Thyroid gland (tissue), 4 donors: Measurements from ENCODE around the gene MET.

Experiments used
- POLR2A ChIP-seq, 2 donors: fragments of 450-650 bp; IDR thresholded peaks; one replicate each; pipeline ENCODE4 v1.6.1; 2017; ENCODE audit warnings: antibody characterized with exemption in 2 of 2, mild to moderate bottlenecking in 2 of 2, moderate library complexity in 1 of 2
- TF ChIP-seq, protein P1 (sequence below), 6 experiments: fragments of 200-600 bp in 3 of 6; fragments of 450-650 bp in 3 of 6; sonication (generic) in 3 of 6; IDR thresholded peaks; one replicate each; pipeline ENCODE4 v1.5.1; 2016 to 2019; ENCODE audit warnings: antibody characterized with exemption in 6 of 6, mild to moderate bottlenecking in 2 of 6, inconsistent platforms in 1 of 6, moderate library complexity in 1 of 6

DNA sequence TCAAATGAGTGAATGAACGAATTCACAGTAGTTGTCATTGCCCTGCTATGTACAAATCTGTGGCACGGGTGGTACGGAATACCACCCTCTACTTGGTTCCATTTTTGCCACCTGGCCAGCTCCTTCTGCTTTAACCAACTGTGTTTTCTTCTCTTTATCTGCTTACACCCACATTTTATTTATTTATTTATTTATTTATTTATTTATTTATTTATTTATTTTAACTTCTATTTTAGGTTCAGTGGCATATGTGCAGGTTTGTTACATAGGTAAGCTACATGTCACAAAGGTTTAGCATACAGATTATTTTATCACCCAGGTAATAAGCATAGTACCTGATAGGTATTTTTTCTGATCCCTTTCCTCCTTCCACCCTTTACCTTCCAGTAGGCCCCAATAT, 148.2 kb downstream of the MET start:
- TF ChIP-seq, protein P1, sequence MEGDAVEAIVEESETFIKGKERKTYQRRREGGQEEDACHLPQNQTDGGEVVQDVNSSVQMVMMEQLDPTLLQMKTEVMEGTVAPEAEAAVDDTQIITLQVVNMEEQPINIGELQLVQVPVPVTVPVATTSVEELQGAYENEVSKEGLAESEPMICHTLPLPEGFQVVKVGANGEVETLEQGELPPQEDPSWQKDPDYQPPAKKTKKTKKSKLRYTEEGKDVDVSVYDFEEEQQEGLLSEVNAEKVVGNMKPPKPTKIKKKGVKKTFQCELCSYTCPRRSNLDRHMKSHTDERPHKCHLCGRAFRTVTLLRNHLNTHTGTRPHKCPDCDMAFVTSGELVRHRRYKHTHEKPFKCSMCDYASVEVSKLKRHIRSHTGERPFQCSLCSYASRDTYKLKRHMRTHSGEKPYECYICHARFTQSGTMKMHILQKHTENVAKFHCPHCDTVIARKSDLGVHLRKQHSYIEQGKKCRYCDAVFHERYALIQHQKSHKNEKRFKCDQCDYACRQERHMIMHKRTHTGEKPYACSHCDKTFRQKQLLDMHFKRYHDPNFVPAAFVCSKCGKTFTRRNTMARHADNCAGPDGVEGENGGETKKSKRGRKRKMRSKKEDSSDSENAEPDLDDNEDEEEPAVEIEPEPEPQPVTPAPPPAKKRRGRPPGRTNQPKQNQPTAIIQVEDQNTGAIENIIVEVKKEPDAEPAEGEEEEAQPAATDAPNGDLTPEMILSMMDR (IDR thresholded peaks at IDR 0.05): no peak
- TF ChIP-seq POLR2A (IDR thresholded peaks at IDR 0.05): no peak
